Measurements from ENCODE around the gene LTB4R.

Gene LTB4R

DNA sequence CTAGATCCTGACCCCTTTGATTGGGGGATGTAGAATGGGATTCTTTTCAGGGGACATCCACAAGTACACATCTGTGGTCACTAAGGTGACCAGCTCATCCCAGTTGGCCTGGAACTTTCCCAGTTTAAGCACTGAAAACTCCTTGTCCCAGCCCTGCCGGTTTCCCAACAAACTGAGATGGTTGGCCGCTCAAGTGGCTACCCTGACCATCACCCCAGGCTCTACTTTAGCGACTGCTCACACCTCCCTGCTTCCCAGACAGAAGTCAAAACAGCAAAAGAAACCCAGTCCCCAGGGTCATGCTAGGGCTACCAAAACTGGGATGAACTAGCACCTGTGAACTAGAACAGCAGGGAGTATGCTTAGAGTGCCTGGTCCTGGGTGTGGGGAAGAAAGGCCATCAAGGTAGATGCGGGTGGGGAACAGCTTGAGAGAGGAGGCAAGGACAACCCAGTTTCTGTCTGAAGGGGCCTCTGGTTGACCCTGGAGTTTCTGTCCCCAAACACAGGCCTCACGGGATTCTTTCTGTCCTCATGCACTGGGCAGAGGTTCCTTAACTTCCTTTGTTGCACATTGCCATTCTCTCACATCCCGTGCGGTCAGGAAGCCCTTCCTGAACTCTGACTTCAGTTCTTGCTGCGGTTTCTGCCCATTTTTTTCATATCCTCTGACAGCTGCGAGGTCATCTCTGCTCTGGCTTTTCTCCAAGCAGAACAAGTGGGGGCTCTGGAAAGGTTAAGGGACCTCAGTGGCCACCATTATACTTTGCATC lies 1.6 kb downstream of the LTB4R start:
- ChIA-PET POLR2A (ENCODE audit: low non-redundant PET) (no interaction called here), CTCF (interaction anchor here (1.2 to 1.7 kb wide), 2 partner anchors 24 to 123 kb away, joined by 3 to 4 read pairs; no protein-coding TSS in a partner anchor)
- TF ChIP-seq, protein P1, sequence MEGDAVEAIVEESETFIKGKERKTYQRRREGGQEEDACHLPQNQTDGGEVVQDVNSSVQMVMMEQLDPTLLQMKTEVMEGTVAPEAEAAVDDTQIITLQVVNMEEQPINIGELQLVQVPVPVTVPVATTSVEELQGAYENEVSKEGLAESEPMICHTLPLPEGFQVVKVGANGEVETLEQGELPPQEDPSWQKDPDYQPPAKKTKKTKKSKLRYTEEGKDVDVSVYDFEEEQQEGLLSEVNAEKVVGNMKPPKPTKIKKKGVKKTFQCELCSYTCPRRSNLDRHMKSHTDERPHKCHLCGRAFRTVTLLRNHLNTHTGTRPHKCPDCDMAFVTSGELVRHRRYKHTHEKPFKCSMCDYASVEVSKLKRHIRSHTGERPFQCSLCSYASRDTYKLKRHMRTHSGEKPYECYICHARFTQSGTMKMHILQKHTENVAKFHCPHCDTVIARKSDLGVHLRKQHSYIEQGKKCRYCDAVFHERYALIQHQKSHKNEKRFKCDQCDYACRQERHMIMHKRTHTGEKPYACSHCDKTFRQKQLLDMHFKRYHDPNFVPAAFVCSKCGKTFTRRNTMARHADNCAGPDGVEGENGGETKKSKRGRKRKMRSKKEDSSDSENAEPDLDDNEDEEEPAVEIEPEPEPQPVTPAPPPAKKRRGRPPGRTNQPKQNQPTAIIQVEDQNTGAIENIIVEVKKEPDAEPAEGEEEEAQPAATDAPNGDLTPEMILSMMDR (conservative IDR thresholded peaks at IDR 0.05; ENCODE audit: low read depth) = no peak
- peak overlapping the region; percentile 98 for H3K27ac ChIP-seq
- DNase-seq (ENCODE audit: low spot score) = no peak

DNA sequence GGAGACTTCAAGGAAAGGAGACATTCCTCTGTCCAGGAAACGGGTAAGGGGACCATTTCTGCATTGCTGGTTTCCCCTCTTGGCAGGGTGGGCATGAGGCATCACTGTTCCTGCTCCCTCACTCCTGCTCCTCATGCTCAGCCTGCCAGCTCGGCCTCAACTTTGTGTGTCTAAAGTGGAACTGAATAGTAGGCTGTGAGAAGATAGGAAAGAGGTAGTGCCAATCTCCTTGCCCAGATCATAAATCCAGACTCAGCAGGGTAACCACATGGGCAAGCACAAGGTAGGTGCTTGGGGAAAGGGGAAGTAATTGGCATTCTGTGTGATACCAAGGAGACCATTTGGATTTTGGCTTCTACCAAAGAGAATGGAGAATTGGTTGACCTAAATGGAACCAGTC lies 2.6 kb downstream of the LTB4R start:
- POLR2A ChIA-PET (ENCODE audit: low non-redundant PET) = no interaction called here
- TF ChIP-seq, protein P1 (conservative IDR thresholded peaks at IDR 0.05; ENCODE audit: low read depth) = no peak
- CTCF ChIA-PET = interaction anchor here (1.2 kb wide), 1 partner anchor 23 kb away, joined by 3 read pairs; no protein-coding TSS in a partner anchor
- H3K27ac ChIP-seq = peak overlapping the region; percentile 98
- no peak for DNase-seq (ENCODE audit: low spot score)

DNA sequence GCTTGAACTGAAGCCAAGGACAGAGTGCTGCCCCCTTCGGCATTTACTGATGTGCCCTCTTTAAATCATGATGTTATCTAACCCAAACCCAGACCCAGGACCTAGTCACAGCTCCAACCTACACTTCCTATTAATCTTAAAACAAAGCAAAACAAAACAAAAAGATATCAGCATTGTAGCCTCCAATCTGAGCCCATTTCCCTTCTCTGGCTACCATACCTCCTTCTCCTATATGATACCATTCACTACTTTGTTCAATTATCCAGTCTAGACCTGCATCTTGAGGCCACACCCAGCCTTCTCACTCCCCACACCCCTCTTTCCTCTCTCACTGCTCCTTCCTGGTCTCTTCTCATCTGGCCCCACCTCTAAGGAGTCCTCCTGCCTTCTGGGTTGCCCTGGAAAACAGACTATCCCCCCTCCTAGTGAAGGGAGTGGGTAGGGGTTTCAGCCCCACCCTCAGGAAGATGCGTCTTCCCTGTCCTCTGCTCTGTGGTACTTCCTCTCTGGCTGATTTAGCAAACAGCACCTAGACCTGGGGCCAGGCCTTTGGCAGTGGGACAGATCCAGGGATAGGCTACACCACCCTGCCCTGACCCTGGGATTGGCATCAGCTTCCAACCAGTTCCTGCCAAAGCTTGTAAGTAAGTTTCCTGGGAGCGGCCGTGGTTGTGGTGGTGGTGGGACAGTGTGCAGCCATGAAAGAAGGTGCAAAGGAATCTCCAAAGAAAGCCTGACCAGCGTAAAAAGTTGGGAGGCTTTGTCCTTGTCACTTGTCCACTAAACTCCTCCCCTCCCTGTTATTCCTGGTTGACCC lies 3.3 kb downstream of the LTB4R start:
- peak overlapping the region; percentile 98 for H3K27ac ChIP-seq
- TF ChIP-seq, protein P1 (conservative IDR thresholded peaks at IDR 0.05; ENCODE audit: low read depth) = no peak
- CTCF ChIA-PET = interaction anchor here (0.6 to 1.2 kb wide), 2 partner anchors 23 to 67 kb away, joined by 3 read pairs; no protein-coding TSS in a partner anchor
- no peak for DNase-seq (ENCODE audit: low spot score)
- POLR2A ChIA-PET (ENCODE audit: low non-redundant PET) = no interaction called here

DNA sequence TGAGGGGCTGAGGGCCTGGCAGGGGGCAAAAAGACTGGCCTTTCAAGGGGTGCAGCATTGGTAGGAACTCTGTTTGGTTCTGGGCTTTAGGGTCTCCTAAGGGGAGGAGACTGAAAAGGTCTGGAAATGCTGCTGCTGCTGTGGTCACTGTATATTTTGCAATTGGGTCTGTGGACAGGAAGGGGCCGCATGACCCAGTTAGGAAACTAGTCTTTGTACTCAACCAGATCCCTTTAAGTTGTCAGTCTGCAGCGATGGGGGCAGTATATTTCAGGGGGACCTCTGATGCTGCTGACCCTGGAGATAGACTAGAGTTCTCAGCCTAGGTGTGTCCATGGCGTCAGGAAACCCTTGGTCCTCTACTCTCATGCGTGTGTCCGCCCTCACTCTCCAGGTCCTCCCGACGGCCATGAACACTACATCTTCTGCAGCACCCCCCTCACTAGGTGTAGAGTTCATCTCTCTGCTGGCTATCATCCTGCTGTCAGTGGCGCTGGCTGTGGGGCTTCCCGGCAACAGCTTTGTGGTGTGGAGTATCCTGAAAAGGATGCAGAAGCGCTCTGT lies 4.0 kb downstream of the LTB4R start:
- ChIA-PET CTCF (no interaction called here), POLR2A (ENCODE audit: low non-redundant PET) (no interaction called here)
- DNase-seq (ENCODE audit: low spot score) = no peak
- H3K27ac ChIP-seq = peak overlapping the region; percentile 98
- TF ChIP-seq, protein P1 (conservative IDR thresholded peaks at IDR 0.05; ENCODE audit: low read depth) = no peak

DNA sequence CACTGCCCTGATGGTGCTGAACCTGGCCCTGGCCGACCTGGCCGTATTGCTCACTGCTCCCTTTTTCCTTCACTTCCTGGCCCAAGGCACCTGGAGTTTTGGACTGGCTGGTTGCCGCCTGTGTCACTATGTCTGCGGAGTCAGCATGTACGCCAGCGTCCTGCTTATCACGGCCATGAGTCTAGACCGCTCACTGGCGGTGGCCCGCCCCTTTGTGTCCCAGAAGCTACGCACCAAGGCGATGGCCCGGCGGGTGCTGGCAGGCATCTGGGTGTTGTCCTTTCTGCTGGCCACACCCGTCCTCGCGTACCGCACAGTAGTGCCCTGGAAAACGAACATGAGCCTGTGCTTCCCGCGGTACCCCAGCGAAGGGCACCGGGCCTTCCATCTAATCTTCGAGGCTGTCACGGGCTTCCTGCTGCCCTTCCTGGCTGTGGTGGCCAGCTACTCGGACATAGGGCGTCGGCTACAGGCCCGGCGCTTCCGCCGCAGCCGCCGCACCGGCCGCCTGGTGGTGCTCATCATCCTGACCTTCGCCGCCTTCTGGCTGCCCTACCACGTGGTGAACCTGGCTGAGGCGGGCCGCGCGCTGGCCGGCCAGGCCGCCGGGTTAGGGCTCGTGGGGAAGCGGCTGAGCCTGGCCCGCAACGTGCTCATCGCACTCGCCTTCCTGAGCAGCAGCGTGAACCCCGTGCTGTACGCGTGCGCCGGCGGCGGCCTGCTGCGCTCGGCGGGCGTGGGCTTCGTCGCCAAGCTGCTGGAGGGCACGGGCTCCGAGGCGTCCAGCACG lies 4.7 kb downstream of the LTB4R start:
- DNase-seq (ENCODE audit: low spot score) = no peak
- CTCF ChIA-PET = interaction anchor here (0.9 kb wide), 1 partner anchor 11 kb away, joined by 4 read pairs; no protein-coding TSS in a partner anchor
- H3K27ac ChIP-seq = peak overlapping the region; percentile 98
- POLR2A ChIA-PET (ENCODE audit: low non-redundant PET) = no interaction called here
- TF ChIP-seq, protein P1 (conservative IDR thresholded peaks at IDR 0.05; ENCODE audit: low read depth) = no peak

Data from RWPE1 (cell line).